Stimulated activated naive B cell treated with anti-CD40 and anti-IgM and Interleukin-4, amounts not matched to agents 10 μg/mL and 1 μg/mL and 100 μg/mL, for 72 hours (primary cell): Measurements from ENCODE around the gene KCNQ1.

Source experiments
- ATAC-seq, 2 donors: fragments of 150-1000 bp; cut with Tn5 transposase; replicated peaks; 2 replicates each; pipeline ENCODE4 v1.10.0; 2021; ENCODE audit warnings: moderate library complexity in 1 of 2
- DNase-seq: peaks from one replicate; pipeline ENCODE4 v3.0.0; 2021
- H3K27ac Mint-ChIP-seq: one replicate; pipeline ENCODE4 v1.8.0; 2022; ENCODE audit warnings: mild to moderate bottlenecking, mixed read lengths
- H3K27me3 Mint-ChIP-seq, 2 donors: one replicate each; pipeline ENCODE4 v1.8.0; 2022; ENCODE audit warnings: mixed read lengths in 2 of 2
- H3K36me3 Mint-ChIP-seq, 2 donors: one replicate each; pipeline ENCODE4 v1.8.0; 2022; ENCODE audit warnings: mixed read lengths in 2 of 2, mild to moderate bottlenecking in 1 of 2
- H3K4me1 Mint-ChIP-seq, 2 donors: one replicate each; pipeline ENCODE4 v1.8.0; 2022; ENCODE audit warnings: mixed read lengths in 2 of 2, mild to moderate bottlenecking in 1 of 2
- H3K4me3 Mint-ChIP-seq, 2 donors: one replicate each; pipeline ENCODE4 v1.8.0; 2022; ENCODE audit warnings: mild to moderate bottlenecking in 2 of 2, mixed read lengths in 2 of 2, moderate library complexity in 1 of 2
- H3K9me3 Mint-ChIP-seq, 2 donors: one replicate each; pipeline ENCODE4 v1.8.0; 2022; ENCODE audit warnings: mixed read lengths in 2 of 2, mild to moderate bottlenecking in 1 of 2

KCNQ1 gene

DNA sequence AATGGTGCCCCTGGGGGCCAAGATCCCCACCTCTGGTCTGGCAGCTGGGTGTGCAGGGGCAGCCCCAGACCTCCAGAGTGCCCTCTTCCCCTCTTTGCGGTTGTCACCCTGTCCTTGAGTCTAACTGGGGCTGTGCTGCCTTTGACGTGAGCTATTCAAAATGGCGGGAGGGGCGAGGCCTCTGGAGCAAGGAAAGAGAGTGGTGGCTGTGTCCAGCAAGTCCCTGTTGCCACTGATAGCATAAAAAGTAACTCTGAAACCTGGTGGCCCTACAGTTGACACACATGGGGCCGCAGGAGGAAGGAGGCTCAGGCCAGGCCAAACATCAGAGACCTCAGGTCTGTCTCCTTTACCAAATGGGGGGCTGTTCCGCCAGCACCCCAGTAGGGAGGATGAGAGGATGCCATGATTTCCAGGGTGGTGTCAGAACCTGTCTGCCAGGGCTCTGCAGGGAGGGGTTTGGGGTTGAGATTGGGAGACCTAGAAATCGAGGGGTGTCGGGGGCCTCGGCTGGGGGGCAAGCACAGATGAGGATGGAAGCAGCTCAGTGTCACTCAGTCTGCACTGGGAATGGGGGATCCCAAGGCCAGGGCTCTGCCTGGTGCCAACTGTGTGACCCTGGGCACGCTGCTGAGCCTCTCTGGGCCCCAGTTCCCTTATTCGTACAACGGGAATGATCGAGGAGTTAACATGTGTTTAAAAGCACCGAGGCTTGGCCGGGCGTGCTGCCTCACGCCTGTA is 304.2 kb downstream of the KCNQ1 start:
- H3K9me3 Mint-ChIP-seq: peaks cover 3 to 4% of the 10 kb centered on the region in 2 donors
- peaks cover 0 to 4% of the 10 kb centered on the region in 2 donors for H3K27me3 Mint-ChIP-seq
- DNase-seq (no peak), ATAC-seq (no peak)
- H3K36me3 Mint-ChIP-seq: peaks cover 3 to 21% of the 10 kb centered on the region in 2 donors
- no peaks in the 10 kb centered on the region for H3K4me1 Mint-ChIP-seq
- no peak overlapping the region for H3K4me3 Mint-ChIP-seq
- H3K27ac Mint-ChIP-seq: no peak overlapping the region

DNA sequence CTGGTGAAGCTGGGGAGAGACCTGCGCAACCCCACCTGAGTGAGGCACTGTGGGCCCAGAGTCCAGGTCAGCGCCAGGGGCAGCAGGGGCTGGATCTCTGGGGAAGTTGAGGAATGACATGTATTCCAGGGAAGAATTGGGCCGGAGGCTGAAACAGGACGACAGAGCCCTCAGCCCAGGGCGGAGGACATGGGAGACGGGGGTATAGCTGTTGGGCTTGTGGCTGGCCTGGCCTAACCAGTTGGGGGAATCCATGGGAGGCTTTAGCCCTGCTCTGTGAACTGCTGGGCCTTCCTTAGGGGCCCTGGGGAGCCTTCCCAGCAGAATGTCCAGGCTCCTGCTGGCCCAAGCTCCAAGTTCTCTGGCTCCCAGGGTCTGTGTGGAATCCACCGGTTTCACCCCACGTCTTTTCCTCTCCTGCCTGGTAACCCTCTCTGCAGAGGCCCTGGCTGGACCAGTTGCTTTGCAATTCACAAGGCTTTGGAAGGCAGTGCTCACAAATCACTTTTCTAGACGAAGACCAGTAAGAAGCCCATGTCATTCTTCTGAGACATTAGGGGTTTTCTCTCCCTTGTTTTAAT is 305.4 kb downstream of the KCNQ1 start:
- Mint-ChIP-seq H3K4me1 (no peaks in the 10 kb centered on the region), H3K36me3 (peaks cover 3 to 28% of the 10 kb centered on the region in 2 donors), H3K27ac (no peak overlapping the region), H3K4me3 (no peak overlapping the region), H3K9me3 (peaks cover 7 to 10% of the 10 kb centered on the region in 2 donors), H3K27me3 (peaks cover 0 to 4% of the 10 kb centered on the region in 2 donors)
- DNase-seq (no peak), ATAC-seq (no peak)

DNA sequence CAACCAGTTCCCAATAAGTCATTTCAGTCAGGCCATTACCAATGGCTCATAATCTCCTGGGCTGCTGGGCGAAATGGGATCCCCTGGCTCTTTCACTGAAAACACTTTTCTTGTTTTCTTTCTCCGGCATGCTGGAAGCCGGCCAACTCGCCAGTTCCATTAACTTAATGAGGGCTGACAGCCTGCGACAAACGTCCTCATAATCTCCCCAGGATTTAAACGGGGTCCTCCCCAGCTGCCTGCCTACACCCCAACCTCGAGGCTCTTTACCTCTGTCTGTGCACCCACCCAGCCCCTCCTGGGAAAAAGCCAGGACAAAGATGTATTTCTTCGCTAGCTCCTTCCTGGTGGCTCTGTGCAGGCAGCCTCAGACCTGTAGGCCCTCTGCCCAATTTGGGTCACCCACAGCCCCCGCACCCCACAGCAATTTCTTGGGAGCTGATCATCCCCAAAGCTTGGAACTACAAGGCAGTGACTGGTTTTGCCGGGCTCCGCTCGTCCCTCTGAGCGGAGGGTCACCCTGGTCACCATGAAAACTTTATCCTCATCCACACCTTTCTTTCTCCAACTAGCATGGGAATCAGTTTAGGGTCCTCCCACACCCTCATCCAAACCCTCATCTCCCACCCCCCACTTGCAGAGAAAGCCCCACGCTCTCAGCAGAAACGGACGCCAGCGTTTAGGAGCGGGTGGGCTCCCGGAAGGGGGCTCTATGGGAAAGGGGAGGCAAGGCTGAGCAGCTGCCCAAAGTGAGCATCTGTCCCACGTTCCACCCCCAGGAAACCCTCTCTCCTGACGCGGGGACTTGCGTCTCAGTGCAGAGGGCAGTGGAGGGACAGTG is 306.1 kb downstream of the KCNQ1 start:
- H3K36me3 Mint-ChIP-seq: peaks cover 3 to 30% of the 10 kb centered on the region in 2 donors
- peaks cover 0 to 4% of the 10 kb centered on the region in 2 donors for H3K27me3 Mint-ChIP-seq
- no peak for ATAC-seq
- DNase-seq: no peak
- H3K4me1 Mint-ChIP-seq: no peaks in the 10 kb centered on the region
- H3K4me3 Mint-ChIP-seq: no peak overlapping the region
- H3K9me3 Mint-ChIP-seq: peaks cover 7 to 11% of the 10 kb centered on the region in 2 donors
- H3K27ac Mint-ChIP-seq: no peak overlapping the region

DNA sequence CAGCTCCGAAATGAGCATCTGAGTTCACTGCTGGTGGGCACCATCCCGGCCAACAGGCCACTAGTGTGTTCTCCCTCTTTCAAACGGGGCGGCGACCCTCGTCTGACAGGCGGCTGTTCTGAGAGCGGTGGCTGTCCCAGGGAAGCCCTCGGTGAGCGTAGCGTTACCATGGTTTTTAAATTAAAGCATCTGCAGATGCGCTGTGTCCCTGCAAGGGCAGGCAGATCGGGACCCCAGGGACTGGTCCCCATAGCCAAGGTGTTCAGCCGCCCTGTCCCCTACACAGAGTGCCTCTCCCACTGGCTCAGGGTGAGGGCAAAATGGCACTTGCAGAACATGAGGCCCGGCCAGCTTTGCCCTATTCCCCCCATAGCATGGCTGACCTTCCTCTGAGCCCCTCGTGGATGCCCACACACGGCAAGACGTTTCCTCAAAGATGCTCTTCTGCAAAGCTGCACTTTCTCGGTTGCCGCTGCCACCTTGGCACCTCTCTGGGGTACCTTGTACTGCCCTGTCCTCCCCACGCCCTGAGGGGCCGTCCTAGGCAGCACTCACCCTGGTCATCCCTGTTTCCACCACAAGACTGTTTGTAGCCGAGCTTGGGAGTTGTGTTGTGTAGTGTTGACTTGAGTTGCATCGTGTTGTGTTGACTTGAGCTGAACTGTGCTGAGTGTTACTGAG is 306.9 kb downstream of the KCNQ1 start:
- Mint-ChIP-seq H3K27ac (no peak overlapping the region), H3K4me3 (no peak overlapping the region), H3K27me3 (peaks cover 0 to 4% of the 10 kb centered on the region in 2 donors), H3K36me3 (peaks cover 3 to 30% of the 10 kb centered on the region in 2 donors), H3K9me3 (peaks cover 7 to 11% of the 10 kb centered on the region in 2 donors), H3K4me1 (no peaks in the 10 kb centered on the region)
- ATAC-seq (no peak), DNase-seq (no peak)

DNA sequence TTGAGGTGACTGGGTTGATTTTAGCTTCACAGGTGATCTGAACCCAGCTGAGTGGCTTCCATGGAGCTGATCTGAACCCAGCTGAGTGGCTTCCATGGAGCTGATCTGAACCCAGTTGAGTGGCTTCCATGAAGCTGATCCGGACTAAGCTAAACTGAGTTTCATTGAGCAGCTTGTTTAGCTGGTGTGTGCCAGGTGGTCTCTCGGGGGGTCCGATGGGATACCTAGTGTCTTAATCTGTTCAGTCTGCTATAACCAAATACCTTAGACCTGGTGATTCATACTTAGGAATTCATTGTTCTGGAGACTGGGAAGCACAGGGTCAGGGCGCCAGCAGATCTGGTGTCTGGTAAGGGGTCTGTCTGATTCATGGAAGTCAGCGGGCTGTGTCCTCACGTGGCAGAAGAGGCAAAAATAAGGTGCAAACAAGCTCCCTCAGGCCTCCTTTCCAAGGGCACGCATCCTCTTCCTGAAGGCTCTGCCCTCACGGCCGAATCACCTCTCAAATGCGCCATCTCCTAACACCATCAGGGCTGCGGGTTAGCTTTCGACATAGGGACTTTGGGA is 307.5 kb downstream of the KCNQ1 start:
- peaks cover 0 to 4% of the 10 kb centered on the region in 2 donors for H3K27me3 Mint-ChIP-seq
- ATAC-seq (no peak), DNase-seq (no peak)
- no peak overlapping the region for H3K27ac Mint-ChIP-seq
- peaks cover 8 to 11% of the 10 kb centered on the region in 2 donors for H3K9me3 Mint-ChIP-seq
- no peaks in the 10 kb centered on the region for H3K4me1 Mint-ChIP-seq
- H3K4me3 Mint-ChIP-seq: no peak overlapping the region
- H3K36me3 Mint-ChIP-seq: peaks cover 3 to 30% of the 10 kb centered on the region in 2 donors

DNA sequence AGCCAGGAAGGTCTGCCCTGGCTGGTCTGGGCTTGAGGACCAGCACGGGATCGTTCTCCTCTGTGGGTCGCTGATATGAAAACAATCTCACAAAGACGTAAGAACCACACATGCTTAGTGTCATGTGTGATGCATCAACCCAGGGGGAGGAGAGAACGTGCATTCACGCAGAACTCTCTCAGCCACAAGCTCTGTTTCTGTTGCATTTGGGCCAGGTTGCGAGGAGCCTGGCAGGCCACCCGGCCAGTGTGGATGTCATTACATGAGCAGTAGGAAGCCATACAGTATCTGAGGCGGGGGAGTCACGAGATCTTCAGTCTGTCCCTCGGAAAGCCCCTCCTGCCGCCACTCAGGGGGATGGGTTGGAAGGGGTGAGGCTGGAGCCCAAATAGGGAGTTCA is 308.1 kb downstream of the KCNQ1 start:
- DNase-seq (no peak), ATAC-seq (no peak)
- no peak overlapping the region for H3K4me3 Mint-ChIP-seq
- H3K27me3 Mint-ChIP-seq: peaks cover 0 to 4% of the 10 kb centered on the region in 2 donors
- H3K4me1 Mint-ChIP-seq: no peaks in the 10 kb centered on the region
- no peak overlapping the region for H3K27ac Mint-ChIP-seq
- H3K9me3 Mint-ChIP-seq: peaks cover 10 to 11% of the 10 kb centered on the region in 2 donors
- peaks cover 3 to 30% of the 10 kb centered on the region in 2 donors for H3K36me3 Mint-ChIP-seq

DNA sequence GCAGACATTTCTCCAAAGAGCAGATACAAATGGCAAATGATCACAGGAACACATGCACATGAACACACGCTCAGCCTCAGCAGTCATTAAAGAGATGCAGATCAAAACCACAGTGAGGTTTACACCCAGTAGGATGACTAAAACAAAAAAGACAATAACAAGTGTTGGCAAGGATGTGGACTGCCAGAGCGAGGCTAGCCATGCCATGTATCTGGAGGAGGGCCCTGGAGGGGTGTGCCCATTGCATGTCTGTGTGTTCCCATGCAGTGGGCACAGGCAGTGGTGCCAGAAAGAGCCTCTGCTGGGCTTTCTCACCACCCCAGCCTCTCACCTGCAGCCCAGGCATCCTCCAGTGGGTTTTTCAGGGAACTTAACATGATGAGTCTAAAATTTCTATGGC is 309.2 kb downstream of the KCNQ1 start:
- no peak overlapping the region for H3K27ac Mint-ChIP-seq

DNA sequence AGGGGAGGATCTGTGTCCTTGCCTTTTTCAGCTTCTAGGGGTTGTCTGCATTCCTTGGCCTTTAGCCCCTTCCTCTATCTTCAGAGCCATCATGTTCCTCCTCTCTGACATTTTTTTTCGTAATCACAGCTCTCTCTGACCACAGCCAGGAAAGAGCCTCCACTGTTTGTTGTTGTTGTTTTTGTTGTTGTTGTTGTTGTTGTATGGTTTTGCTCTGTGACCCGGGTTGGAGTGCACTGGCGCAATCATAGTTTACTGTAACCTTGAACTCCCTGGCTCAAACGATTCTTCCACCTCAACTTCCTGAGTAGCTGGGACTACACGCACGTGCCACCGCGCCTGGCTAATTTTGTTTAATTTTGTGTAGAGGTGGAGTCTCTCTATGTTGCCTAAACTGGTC is 310.3 kb downstream of the KCNQ1 start:
- peaks cover 3 to 24% of the 10 kb centered on the region in 2 donors for H3K36me3 Mint-ChIP-seq
- H3K27ac Mint-ChIP-seq: no peak overlapping the region
- H3K4me1 Mint-ChIP-seq: peaks cover 0 to 2% of the 10 kb centered on the region in 2 donors
- no peak overlapping the region for H3K4me3 Mint-ChIP-seq
- ATAC-seq (no peak), DNase-seq (no peak)
- peaks cover 0 to 4% of the 10 kb centered on the region in 2 donors for H3K27me3 Mint-ChIP-seq
- H3K9me3 Mint-ChIP-seq: peaks cover 11 to 12% of the 10 kb centered on the region in 2 donors

More for the DNA sequence above, 309.2 kb downstream of the KCNQ1 start:
- no peak overlapping the region for H3K4me3 Mint-ChIP-seq
- DNase-seq (no peak), ATAC-seq (no peak)
- no peaks in the 10 kb centered on the region for H3K4me1 Mint-ChIP-seq
- H3K27me3 Mint-ChIP-seq: peaks cover 0 to 4% of the 10 kb centered on the region in 2 donors
- H3K36me3 Mint-ChIP-seq: peaks cover 3 to 27% of the 10 kb centered on the region in 2 donors
- peaks cover 11 to 12% of the 10 kb centered on the region in 2 donors for H3K9me3 Mint-ChIP-seq

DNA sequence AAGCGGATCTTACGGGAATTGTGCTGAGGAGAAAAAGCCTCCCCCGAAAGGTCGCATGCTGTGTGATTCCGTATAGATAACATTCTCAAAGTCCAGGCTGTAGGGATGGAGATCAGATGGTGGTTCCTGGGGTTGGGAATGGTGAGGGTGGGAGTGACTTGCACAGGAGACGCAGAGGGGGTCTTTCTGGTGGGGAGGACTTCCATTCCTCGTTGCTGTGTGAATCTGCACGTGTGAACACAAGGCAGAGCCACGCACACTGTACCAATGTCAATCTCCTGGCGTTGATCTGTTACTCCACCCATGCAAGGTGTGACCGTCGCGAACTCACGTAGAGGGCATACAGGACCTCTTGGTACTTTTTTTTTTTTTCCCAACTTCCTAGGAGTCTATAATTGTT is 313.9 kb downstream of the KCNQ1 start:
- Mint-ChIP-seq H3K36me3 (peaks cover 3 to 15% of the 10 kb centered on the region in 2 donors), H3K4me3 (no peak overlapping the region), H3K9me3 (peaks cover 10% of the 10 kb centered on the region in 2 donors), H3K4me1 (peaks cover 0 to 2% of the 10 kb centered on the region in 2 donors), H3K27ac (no peak overlapping the region), H3K27me3 (no peaks in the 10 kb centered on the region)
- DNase-seq (no peak), ATAC-seq (no peak)

DNA sequence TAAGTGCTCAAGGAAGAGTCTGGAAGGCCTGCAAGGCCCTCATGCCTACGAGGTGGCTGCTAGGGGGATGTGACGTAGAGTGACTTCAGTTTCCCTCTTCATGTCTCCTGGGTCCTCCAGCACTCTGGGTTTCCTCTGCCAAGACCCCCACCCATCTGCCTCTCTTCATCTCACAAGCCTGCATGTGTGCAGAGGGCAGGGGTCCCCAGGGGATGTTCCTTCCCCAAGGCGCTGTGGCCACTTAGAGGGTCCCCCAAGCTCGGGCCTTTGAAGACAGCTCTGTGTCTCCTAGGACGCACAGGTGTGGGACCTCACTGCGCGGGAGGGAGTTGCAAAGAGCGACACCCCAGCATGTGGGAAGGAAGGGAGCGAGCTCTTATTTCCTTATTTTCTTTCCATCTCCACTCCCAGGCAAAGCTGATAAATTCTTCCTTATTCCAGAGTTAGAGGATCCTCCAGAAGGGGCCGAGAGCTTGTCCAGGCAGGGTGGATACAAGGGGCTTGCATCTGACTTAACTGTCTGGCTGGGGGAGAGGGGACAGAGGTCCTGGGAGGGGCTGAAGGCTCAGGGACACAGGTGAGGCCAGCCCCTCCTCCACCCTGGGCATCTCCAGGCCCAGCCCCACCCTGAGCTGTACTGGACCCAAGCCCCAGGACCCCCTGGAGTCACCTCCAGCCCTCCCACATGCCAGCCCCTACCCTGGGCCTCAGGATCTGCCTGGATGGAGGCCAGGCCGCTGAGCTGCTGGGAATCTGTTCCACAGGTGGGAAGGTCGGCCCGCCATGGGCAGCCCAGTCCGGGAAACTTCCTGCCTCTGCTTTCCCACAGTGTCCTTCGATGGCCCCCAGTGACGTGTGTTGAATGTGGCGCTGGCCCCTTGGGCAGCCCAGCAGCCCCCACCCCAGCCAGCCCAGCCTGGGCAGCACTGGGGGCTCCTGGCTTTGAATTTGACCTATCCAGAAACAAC is 314.7 kb downstream of the KCNQ1 start:
- Mint-ChIP-seq H3K4me1 (peaks cover 0 to 3% of the 10 kb centered on the region in 2 donors), H3K27me3 (no peaks in the 10 kb centered on the region), H3K9me3 (peaks cover 5% of the 10 kb centered on the region in 2 donors), H3K27ac (no peak overlapping the region), H3K36me3 (peaks cover 0 to 12% of the 10 kb centered on the region in 2 donors), H3K4me3 (no peak overlapping the region)
- ATAC-seq (no peak), DNase-seq (no peak)

DNA sequence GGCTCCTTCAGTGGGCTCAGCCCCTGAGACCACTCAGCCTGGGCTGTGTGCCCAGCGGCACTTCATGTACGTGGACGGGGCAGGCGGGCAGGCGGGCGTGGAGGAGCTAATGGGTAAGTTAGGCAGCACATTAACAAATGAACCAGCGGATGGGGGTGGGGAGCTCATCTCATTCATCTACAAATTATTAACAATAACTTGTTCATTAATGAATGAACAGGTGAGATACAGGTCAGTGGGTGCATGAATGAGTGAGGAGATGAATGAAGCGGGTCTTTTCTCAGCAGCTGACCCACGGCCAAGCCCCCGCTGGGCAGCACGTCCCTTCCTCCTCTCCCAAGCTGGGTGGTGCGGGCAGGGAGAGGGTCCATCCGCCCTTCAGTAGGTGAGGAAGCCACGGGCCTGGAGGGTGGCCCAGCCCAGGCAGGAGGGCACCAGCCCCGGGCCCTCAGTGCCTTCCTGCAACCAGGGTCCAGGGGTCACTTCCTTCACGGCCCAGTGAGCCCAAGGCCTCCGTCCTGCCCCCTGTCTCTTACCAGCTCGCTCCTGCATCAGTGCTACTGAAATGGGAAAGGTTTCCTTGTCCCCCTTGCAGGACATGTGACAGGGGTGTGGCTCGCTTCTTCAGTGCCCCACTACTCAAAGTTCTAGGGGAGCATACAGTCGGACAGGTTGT is 315.5 kb downstream of the KCNQ1 start:
- DNase-seq: no peak

More for the DNA sequence above, 315.5 kb downstream of the KCNQ1 start:
- Mint-ChIP-seq H3K9me3 (peaks cover 0 to 6% of the 10 kb centered on the region in 2 donors), H3K4me1 (peaks cover 0 to 3% of the 10 kb centered on the region in 2 donors), H3K4me3 (no peak overlapping the region), H3K36me3 (peaks cover 0 to 8% of the 10 kb centered on the region in 2 donors), H3K27ac (no peak overlapping the region), H3K27me3 (no peaks in the 10 kb centered on the region)
- ATAC-seq: no peak
